NCI-H1417 treated with DMSO at 0.1 percent for 48 hours (cell line): ENCODE results near the gene DZANK1.
"Not testable (repeated sequence)": the region's sequence is repeated elsewhere in the genome, so short reads cannot be mapped to it uniquely, and the experiment has no call there.

ENCODE experiments used
- DNase-seq: peaks from one replicate; lab custom pipeline; 2025; lab: John Stamatoyannopoulos, UW

The DZANK1 gene

GRCh38 chr20:18436847-18437246, 30.0 kb downstream of the DZANK1 start:
- DNase-seq: no peak

DNA sequence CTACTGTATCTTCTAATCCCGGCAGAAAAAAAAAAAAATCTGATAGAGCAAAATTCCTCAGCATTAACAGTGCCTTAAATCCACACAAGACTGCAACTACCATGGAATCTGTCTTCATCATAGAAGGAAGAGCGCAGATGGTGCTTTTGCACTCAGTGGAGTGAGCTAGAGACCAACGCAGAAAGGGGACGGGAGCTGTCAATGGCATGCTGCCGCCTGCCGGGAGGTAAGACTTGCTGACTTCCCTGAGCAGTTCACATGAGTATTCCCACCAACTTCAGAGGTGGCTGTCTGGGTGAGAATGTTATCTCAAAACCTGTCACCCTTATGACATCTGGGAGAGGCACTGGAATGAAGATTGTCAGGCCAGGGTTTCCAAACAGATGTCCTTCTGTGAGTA, 35.6 kb downstream of the DZANK1 start:
- DNase-seq: no peak

DNA sequence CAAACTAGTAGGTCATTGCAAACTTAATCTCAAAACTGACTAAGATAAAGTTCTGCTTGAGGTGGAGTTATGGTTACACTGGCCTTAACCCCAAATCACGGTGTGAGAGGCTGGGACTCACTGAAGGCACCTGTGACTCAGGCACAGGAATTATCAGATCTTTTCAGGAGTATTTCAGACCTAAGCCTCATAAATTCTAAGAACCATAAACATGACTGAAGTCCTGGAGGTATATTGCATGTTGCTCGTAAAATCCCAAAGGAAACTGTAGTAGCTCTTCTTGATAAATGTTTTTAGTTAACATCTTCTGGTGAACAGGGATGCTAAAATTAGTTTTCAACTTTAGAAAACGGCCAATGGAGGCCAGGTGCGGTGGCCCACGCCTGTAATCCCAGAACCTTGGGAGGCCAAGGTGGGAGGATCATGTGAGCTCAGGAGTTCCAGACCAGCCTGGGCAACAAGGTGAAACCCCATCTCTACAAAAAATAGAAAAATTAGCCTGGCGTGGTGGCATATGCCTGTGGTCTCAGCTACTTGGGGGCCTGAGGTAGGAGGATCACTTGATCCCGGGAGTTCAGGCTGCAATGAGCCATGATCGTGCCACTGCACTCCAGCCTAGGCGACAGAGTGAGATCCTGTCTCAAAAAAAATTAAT, 36.5 kb downstream of the DZANK1 start:
- no peak for DNase-seq

GRCh38 chr20:18428490-18429173, 38.2 kb downstream of the DZANK1 start:
- DNase-seq: no peak

DNA sequence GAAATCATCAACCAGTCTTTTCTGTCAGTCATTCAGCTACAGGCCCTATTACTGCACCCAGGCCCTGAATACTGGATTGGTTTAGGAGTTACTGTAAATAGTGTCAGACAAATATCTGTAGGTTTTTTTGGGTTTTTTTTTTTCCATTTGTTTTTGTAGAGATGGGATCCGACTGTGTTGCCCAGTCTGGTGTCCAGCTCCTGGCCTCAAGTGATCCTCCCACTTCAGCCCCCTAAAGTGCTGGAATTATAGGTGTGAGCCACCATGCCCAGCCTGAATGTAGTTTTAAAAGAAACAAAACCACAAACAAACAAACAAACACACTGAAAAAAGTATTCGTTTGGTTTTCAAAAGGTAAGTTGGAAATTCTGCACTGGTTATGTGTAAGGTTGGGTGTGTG, 39.6 kb downstream of the DZANK1 start:
- no peak for DNase-seq

DNA sequence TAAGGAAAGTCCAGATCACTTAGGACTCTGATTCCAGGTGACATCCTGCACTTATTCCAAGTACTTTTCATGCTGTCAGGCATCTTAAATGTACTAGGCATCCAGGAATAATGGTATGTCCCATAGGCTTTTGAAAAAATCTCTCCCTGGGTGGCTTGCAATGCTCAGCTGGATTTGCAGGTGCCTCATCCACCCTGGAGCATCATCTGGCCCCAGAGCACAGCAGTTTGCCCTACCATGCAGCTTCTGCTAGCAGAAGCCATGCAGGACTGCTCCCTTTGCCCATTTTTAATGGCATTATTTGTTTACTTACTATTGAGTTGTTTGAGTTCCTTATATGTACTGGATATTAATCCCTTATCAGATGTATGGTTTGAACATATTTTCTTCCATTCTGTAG, 45.2 kb downstream of the DZANK1 start:
- DNase-seq: no peak

DNA sequence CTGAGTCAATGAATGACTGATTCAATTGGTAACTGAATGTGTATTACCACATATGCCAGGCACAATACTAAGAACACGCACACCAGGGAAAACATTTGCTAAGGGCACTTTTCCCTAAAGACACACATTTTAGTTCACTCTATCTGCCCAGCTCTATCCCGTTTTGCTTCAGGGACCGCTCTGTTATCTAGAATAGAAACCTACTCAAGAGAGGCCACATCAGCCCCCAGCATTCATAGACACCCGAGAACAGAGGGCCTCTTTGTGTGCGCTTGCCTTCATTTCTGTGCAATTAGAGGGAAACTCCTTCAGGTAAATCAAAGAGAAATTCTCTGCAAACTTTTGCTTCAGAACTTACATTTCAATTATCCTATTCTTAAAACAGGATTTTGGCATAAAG, 50.3 kb downstream of the DZANK1 start:
- no peak for DNase-seq

- DNase-seq: no peak
Measured at GRCh38 chr20:18414140-18414539, 52.7 kb downstream of the DZANK1 start.

DNA sequence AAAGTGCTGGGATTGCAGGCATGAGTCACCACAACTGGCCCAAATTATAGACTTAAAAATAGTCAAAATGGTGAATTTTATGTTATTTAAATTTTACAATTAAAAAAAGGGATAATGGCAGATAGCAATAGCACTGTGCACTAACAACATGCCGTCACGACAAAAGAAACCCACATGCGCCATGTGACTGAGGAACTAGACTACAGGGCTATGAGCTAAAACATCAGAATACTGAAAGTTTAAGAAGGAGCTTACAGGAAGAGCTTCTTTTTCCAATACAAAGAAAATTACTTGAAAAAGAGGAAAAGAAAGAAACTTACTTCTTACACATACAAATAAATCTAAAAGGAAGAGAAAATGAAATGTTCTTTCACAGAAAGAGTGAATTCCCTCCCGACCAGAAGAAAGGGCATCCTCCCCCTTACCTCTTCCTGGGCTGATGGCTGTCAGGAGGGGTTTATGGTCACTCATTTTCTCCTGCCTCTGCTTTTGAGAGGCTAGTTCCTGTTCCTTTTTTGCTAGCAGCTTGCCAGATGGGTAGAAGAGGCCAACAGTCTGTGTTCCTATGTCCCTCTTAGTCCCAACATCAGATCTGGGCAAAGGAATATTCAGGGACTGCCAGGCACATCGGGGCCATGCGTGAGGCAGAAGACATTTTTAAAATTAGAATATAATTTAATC, 54.5 kb downstream of the DZANK1 start:
- DNase-seq: no peak

GRCh38 chr20:18405826-18406225, 61.0 kb downstream of the DZANK1 start:
- DNase-seq: no peak

DNA sequence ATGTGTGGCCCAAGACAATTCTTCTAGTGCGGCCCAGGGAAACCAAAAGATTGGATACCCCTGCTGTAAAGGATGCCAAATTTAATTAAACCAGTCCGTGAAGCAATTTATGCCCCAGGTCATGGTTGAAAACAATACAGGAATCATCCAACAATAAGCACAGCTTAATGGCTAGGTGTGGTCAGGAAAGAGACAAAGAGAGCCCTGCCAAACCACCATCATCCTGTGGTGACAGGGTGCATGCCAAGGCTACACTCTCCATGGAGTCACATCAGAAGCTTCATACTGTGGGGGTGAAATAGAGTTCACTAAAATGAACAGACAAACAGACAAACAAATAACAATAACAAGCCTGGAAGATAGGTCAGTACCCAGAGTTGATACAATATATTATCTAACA, 62.7 kb downstream of the DZANK1 start:
- no peak for DNase-seq

- no peak for DNase-seq
Measured at GRCh38 chr20:18403269-18403668, 63.6 kb downstream of the DZANK1 start.

- DNase-seq: no peak
Measured at GRCh38 chr20:18401305-18401704, 65.5 kb downstream of the DZANK1 start.

DNA sequence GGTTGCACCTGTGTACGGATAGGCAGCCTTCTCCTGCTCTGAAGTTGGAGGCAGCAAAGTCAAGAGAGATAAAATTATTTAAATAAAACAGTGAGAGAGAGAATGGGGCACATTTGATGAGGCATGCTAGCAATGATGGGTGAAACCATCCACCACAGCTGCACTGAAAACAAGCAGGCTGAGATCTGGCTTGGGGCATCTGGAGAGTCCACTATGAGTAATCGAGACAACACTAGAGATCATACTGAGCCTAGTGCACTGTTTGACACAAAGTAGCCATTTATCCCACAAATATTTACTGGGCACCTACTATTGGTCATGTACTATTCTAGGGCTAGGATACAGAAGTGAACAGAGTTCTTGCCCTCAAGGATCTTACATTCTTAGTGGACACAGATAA, 66.4 kb downstream of the DZANK1 start:
- no peak for DNase-seq

DNA sequence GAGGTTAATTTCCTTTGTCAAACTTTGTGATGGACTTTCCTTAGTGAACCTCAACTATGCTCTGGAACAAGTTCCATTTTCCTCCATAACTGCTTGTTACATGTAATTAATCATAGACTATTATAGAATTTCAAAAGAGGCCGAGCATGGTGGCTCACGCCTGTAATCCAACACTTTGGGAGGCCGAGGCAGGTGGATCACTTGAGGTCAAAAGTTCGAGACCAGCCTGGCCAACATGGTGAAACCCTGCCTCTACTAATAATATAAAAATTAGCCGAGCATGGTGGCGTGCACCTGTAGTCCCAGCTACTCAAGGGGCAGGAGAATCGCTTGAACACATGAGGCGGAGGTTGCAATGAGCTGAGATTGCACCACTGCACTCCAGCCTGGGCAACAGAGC, 68.1 kb downstream of the DZANK1 start:
- not testable (repeated sequence) for DNase-seq

- no peak for DNase-seq
Measured at GRCh38 chr20:18397030-18397429, 69.8 kb downstream of the DZANK1 start.

- DNase-seq: no peak
Measured at GRCh38 chr20:18395544-18395943, 71.3 kb downstream of the DZANK1 start.

GRCh38 chr20:18394363-18394762, 72.5 kb downstream of the DZANK1 start:
- DNase-seq: no peak

- DNase-seq: no peak
Measured at GRCh38 chr20:18391686-18392085, 75.1 kb downstream of the DZANK1 start.

DNA sequence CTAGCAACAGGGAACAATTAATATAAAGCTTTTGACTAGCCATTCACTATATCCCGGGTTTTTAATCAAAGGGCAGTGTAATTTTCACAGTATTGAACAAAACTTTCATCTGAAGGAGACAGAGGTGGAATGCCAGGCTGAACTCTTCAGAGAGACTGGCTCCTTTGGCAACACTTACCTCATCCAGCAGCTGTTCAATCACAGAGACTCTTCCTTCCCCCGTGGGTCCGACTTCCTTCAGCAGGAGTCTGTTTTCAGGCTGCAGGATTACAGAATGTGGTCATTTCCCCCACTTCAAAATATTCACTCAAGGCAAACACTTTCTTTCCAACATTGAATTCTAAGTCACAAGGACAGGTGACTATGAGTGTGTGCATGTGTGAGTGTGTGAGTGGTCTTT, 76.6 kb downstream of the DZANK1 start:
- DNase-seq: no peak

GRCh38 chr20:18388860-18389259, 78.0 kb downstream of the DZANK1 start:
- no peak for DNase-seq

DNA sequence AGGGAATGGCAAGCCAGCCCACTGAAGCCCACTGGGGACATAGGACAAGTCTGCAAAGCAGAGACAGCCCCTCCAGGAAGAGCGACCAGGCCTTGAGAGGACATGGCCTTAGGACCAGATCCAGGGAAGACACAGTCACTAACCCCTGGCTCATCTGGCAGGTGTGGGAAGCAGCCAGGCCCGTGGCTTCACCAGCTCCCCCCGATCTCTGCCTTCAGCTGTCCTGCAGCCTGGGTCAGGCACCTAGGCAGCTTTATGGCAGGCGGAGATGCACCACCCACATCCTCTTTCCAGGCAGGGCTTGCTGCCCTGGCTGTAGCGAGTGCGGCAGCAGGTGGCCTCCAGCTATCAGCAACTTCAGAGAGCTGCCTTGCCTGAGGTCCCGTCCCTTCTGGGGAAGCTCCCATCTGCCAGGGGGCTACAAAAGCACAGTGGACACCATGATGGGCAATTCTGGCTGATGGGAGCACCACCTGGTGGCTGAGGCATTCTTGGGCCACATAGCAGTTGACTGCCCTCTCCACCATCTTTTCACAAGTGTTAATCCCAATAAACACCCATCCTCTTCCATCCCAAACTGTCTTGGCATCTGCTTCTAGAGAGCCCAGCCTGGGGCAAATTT, 85.8 kb downstream of the DZANK1 start:
- no peak for DNase-seq

- no peak for DNase-seq
Measured at GRCh38 chr20:18377896-18378481, 88.8 kb downstream of the DZANK1 start.
